ENCODE measurements around the gene COPG2.
A peak's percentile ranks its signal among the peaks of the same experiment; 100 is the strongest.

COPG2 gene

GRCh38 chr7:130505753-130506152, 162.8 kb downstream of the COPG2 start:
- in situ Hi-C loops (cut with HindIII; ENCODE audit: low sequenced_read_pairs) = no loop called here
- no peak for DNase-seq (ENCODE audit: low read depth)
- no peak for TF ChIP-seq CTCF (IDR thresholded peaks at IDR 0.05; ENCODE audit: low read depth, low read length, missing control alignments)
- H3K4me3 ChIP-seq (ENCODE audit: low read depth, low read length) = no peak overlapping the region

GRCh38 chr7:130500910-130501309, 167.6 kb downstream of the COPG2 start:
- TF ChIP-seq CTCF (IDR thresholded peaks at IDR 0.05; ENCODE audit: low read depth, low read length, missing control alignments) = no peak
- in situ Hi-C loops (cut with HindIII; ENCODE audit: low sequenced_read_pairs) = no loop called here
- no peak for DNase-seq (ENCODE audit: low read depth)
- H3K4me3 ChIP-seq (ENCODE audit: low read depth, low read length) = no peak overlapping the region

- no peak for TF ChIP-seq CTCF (IDR thresholded peaks at IDR 0.05; ENCODE audit: low read depth, low read length, missing control alignments)
- no peak overlapping the region for H3K4me3 ChIP-seq (ENCODE audit: low read depth, low read length)
- in situ Hi-C loops (cut with HindIII; ENCODE audit: low sequenced_read_pairs) = no loop called here
- no peak for DNase-seq (ENCODE audit: low read depth)
These were observed 168.1 kb downstream of the COPG2 start for GRCh38 chr7:130500463-130500862.

- no peak for TF ChIP-seq CTCF (IDR thresholded peaks at IDR 0.05; ENCODE audit: low read depth, low read length, missing control alignments)
- DNase-seq (ENCODE audit: low read depth) = no peak
- H3K4me3 ChIP-seq (ENCODE audit: low read depth, low read length) = peak overlapping the region; percentile 69
- in situ Hi-C loops (cut with HindIII; ENCODE audit: low sequenced_read_pairs) = no loop called here
These were observed 174.1 kb downstream of the COPG2 start for GRCh38 chr7:130494431-130494858.

GRCh38 chr7:130493275-130493873, 175.2 kb downstream of the COPG2 start:
- DNase-seq (ENCODE audit: low read depth) = no peak
- in situ Hi-C loops (cut with HindIII; ENCODE audit: low sequenced_read_pairs) = no loop called here
- peak overlapping the region; percentile 69 for H3K4me3 ChIP-seq (ENCODE audit: low read depth, low read length)
- no peak for TF ChIP-seq CTCF (IDR thresholded peaks at IDR 0.05; ENCODE audit: low read depth, low read length, missing control alignments)

GRCh38 chr7:130492523-130493274, 175.8 kb downstream of the COPG2 start:
- no peak for TF ChIP-seq CTCF (IDR thresholded peaks at IDR 0.05; ENCODE audit: low read depth, low read length, missing control alignments)
- DNase-seq (ENCODE audit: low read depth) = no peak
- in situ Hi-C loops (cut with HindIII; ENCODE audit: low sequenced_read_pairs) = no loop called here
- H3K4me3 ChIP-seq (ENCODE audit: low read depth, low read length) = peak overlapping the region; percentile 69

Data from astrocyte of the cerebellum (primary cell).